Measurements from ENCODE around the gene SMPD4. TPM values are rescaled to one million over a fixed set of nuclear protein-coding genes. Genes with fewer than 3 reads are reported as not detected.
"Not testable (repeated sequence)": the region's sequence is repeated elsewhere in the genome, so short reads cannot be mapped to it uniquely, and the experiment has no call there.

Gene SMPD4
- total RNA-seq, 4 donors from 2014 or later = 27.3 to 46.3 (median 36.9) TPM

DNA sequence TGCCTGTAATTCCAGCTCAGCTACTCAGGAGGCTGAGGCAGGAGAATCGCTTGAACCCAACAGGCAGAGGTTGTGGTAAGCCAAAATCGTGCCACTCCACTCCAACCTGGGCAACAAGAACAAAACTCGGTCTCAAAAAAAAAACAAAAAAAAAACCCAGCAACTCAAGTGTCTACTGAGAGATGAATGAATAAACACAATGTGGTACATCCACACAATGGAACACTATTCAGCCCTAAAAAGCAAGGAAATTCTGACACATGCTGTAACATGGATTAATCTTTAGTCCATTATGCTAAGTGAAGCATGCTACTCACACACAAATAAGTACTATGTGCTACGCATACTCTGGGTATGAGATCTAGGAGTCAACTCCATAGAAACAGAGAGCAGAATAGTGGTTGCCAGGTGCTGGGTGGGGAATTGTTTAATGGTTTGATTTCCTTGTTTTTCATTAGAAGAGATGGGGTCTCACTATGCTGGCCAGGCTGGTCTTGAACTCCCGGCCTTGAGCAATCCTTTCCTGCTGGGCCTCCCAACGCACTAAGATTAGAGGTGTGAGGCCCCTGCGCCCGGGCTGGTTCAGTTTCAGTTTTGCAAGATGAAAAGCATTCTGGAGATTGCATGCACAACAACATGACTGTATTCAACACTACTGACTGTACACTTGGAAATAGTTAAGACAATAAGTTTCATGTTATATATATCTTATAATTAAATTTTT, 15.9 kb downstream of the SMPD4 start:
- H3K27ac ChIP-seq (replicated peaks in 1 of 4) = no peak overlapping the region
- H3K27me3 ChIP-seq = no peaks in the 10 kb centered on the region
- intact Hi-C loops (cut with DNase I) = no loop called here
- peaks cover 56 to 99% (median 82%) of the 10 kb centered on the region in 4 donors for H3K36me3 ChIP-seq
- no peak overlapping the region for H3K4me3 ChIP-seq
- no peaks in the 10 kb centered on the region for H3K4me1 ChIP-seq
- no peak for DNase-seq (ENCODE audit: extremely low spot score)
- no peaks in the 10 kb centered on the region for H3K9me3 ChIP-seq
- 97% methylated on average over 8 of the region's 8 CpGs for WGBS
- TF ChIP-seq POLR2AphosphoS5 (IDR thresholded peaks at IDR 0.05) = no peak
- TF ChIP-seq, protein P1, sequence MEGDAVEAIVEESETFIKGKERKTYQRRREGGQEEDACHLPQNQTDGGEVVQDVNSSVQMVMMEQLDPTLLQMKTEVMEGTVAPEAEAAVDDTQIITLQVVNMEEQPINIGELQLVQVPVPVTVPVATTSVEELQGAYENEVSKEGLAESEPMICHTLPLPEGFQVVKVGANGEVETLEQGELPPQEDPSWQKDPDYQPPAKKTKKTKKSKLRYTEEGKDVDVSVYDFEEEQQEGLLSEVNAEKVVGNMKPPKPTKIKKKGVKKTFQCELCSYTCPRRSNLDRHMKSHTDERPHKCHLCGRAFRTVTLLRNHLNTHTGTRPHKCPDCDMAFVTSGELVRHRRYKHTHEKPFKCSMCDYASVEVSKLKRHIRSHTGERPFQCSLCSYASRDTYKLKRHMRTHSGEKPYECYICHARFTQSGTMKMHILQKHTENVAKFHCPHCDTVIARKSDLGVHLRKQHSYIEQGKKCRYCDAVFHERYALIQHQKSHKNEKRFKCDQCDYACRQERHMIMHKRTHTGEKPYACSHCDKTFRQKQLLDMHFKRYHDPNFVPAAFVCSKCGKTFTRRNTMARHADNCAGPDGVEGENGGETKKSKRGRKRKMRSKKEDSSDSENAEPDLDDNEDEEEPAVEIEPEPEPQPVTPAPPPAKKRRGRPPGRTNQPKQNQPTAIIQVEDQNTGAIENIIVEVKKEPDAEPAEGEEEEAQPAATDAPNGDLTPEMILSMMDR (IDR thresholded peaks at IDR 0.05) = no peak

DNA sequence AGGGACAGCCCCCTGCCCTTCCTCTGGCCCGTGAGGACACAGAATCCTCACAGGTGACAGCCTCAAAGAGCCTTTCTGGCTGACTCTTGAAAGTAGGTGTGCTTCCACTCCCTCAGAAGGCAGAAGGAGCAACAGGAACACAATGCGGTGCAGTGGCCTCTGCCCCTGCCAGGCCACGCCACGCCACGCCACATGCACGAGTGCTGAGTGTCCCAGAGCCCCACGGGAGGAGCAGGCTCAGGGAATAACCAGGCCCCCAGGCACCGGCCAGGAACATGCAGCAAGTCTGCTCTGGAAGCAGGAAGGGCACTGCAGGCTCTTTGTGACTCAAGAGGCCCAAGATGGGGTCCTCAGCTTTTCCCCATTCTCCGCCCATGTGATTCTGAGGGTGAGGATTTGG, 18.4 kb downstream of the SMPD4 start:
- Histone ChIP-seq H3K36me3 (peaks cover 54 to 99% (median 83%) of the 10 kb centered on the region in 4 donors), H3K9me3 (no peaks in the 10 kb centered on the region), H3K27me3 (no peaks in the 10 kb centered on the region), H3K27ac (replicated peaks in 1 of 4) (no peak overlapping the region), H3K4me3 (no peak overlapping the region), H3K4me1 (no peaks in the 10 kb centered on the region)
- TF ChIP-seq POLR2AphosphoS5 (IDR thresholded peaks at IDR 0.05) (no peak), EP300 (IDR thresholded peaks at IDR 0.05) (no peak), POLR2A (IDR thresholded peaks at IDR 0.05; ENCODE audit: low read depth) (no peak)
- TF ChIP-seq, protein P1 (IDR thresholded peaks at IDR 0.05) = no peak
- intact Hi-C loops (cut with DNase I) = no loop called here
- no peak for DNase-seq (ENCODE audit: extremely low spot score)
- 95% methylated on average over 9 of the region's 9 CpGs for WGBS

DNA sequence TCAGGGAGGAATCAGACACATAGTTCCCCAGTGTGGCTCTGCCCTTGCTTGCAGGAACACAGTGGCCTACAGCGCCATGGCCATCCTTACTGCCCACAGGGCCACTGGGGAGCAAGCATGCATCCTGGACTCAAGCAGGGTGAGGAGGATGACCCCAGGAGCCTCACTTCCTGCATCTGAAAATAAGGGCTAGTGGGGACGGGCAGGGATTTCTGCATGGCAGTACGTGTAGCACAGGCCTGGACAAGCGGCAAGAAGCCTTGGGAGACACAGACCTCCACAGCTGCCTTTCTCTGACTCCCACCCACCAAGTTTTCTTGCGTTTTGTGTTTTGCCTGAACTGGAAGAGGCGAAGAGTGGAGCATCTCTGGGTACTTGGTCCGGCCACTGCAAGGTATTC, 18.9 kb downstream of the SMPD4 start:
- H3K4me3 ChIP-seq; H3K27me3 ChIP-seq; H3K9me3 ChIP-seq; DNase-seq (ENCODE audit: extremely low spot score); H3K4me1 ChIP-seq; H3K27ac ChIP-seq (replicated peaks in 1 of 4); intact Hi-C loops (cut with DNase I): not testable (repeated sequence)
- 97% methylated on average over 5 of the region's 7 CpGs for WGBS
- peaks cover 50 to 99% (median 81%) of the 10 kb centered on the region in 4 donors for H3K36me3 ChIP-seq

DNA sequence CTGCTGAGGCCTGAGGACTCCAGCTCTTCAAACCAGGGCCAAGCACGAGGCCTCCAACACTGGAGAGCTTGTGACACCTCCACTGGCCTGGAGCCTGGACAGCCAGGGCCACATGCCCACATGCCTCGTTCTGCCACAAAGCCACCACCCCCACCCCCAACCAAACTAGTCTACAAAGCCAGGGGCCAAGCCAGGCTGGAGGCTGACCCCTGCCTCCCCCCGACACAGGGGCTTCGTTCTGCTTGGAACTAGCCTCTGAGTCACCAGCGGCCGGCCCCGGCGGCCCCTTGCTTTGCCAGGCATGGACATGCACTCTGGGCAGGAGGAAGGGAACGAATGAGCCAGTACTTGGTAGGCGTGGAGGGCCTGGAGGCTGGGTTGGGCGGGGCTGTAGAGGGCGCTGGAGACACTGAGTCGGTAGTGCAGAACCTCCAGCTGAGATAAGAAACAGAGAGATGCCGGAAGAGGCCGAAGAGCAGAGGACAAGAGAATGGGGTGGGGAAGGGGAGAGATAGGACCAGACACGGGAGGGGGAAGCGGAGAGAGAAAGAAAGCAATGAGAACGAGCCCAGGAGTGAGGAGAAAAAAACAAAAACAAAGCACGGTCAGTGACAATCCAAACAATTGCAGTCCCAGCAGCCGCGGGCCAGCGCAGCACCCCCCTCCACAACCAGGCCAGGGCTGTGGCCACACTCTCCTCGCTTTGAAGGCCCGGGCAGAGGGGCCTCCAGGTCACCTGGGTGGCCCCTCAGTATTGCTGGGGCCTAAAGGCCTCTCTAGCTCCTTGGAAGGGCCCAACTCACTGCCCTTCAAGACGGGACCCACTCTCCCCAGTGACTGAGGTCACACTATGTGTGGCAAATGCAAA, 20.3 kb downstream of the SMPD4 start:
- not testable (repeated sequence) for H3K4me1 ChIP-seq

DNA sequence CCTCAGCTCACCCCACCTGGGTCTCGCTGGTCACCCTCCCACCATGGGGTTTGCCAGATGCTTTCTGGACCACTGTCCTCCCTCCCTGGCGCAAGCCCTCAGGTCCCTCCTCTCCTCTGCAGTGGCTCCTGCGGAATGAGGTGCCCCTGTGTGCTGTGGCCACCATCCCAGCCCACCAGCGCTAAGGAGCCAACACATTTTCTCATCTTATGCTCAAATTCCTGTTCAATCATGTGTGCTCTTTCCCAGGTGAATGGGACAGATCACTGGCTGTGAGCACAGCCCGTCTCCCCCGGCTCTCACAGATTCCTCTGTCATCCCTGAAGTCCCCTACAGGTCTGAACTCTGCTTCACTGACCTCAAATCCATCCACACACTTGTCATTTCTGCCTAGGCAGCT, 21.3 kb downstream of the SMPD4 start:
- Histone ChIP-seq H3K27me3 (no peaks in the 10 kb centered on the region), H3K4me1 (peaks cover 0 to 5% (median 1%) of the 10 kb centered on the region in 4 donors), H3K4me3 (no peak overlapping the region), H3K9me3 (no peaks in the 10 kb centered on the region), H3K27ac (replicated peaks in 1 of 4) (no peak overlapping the region), H3K36me3 (peaks cover 27 to 96% (median 66%) of the 10 kb centered on the region in 4 donors)
- no peak for DNase-seq (ENCODE audit: extremely low spot score)
- intact Hi-C loops (cut with DNase I) = no loop called here
- no peak for TF ChIP-seq POLR2A (IDR thresholded peaks at IDR 0.05; ENCODE audit: low read depth)
- no peak for TF ChIP-seq EP300 (IDR thresholded peaks at IDR 0.05)
- TF ChIP-seq, protein P1 (IDR thresholded peaks at IDR 0.05) = no peak
- no peak for TF ChIP-seq POLR2AphosphoS5 (IDR thresholded peaks at IDR 0.05)
- WGBS = 98% methylated on average over 6 of the region's 6 CpGs

More for the DNA sequence above, 20.3 kb downstream of the SMPD4 start:
- WGBS = 77% methylated on average over 17 of the region's 25 CpGs
- H3K4me3 ChIP-seq; H3K27me3 ChIP-seq; intact Hi-C loops (cut with DNase I); H3K9me3 ChIP-seq; DNase-seq (ENCODE audit: extremely low spot score); H3K27ac ChIP-seq (replicated peaks in 1 of 4): not testable (repeated sequence)
- H3K36me3 ChIP-seq = peaks cover 36 to 96% (median 71%) of the 10 kb centered on the region in 4 donors

DNA sequence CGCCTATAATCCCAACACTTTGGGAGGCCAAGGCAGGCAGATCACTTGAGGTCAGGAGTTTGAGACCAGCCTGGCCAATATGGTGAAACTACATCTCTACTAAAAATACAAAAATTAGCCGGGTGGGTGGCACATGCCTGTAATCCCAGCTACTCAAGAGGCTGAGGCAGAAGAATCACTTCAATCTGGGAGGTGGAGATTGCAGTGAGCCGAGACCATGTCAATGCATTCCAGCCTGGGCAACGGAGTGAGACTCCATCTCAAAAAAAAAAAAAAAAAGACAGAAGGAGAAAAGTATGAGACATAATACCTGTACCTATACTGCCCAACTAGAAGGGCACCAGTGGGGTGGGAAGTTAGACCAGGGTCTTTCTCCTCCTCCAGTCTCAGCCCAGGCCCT, 22.0 kb downstream of the SMPD4 start:
- H3K27me3 ChIP-seq; intact Hi-C loops (cut with DNase I); H3K9me3 ChIP-seq; DNase-seq (ENCODE audit: extremely low spot score); H3K27ac ChIP-seq (replicated peaks in 1 of 4); H3K4me1 ChIP-seq; H3K4me3 ChIP-seq: not testable (repeated sequence)
- WGBS = 98% methylated on average over 4 of the region's 4 CpGs
- peaks cover 24 to 96% (median 66%) of the 10 kb centered on the region in 4 donors for H3K36me3 ChIP-seq
